ENCODE results near the gene PHETA2.

PHETA2 gene

DNA sequence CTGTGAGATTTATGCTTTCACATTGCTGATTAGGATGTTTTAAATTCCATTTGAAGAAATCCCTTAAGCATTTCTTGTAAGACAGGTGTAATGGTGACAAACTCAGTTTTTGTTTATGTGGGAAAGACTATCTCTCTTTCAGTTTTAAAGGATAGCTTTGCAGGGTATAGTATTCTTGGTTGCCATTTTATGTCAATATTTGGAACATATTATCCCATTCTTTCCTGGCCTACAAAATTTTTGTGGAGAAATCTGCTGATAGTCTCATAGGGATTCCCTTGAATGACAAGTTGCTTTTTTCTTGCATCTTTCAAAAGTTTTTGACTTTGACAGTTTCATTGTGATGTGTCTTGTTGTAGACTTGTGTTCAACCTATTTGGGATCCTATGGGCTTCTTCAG, 32.3 kb upstream of the PHETA2 start:
- H3K4me3 ChIP-seq (ENCODE audit: low read depth, low read length), result no peak overlapping the region
- TF ChIP-seq, protein P1, sequence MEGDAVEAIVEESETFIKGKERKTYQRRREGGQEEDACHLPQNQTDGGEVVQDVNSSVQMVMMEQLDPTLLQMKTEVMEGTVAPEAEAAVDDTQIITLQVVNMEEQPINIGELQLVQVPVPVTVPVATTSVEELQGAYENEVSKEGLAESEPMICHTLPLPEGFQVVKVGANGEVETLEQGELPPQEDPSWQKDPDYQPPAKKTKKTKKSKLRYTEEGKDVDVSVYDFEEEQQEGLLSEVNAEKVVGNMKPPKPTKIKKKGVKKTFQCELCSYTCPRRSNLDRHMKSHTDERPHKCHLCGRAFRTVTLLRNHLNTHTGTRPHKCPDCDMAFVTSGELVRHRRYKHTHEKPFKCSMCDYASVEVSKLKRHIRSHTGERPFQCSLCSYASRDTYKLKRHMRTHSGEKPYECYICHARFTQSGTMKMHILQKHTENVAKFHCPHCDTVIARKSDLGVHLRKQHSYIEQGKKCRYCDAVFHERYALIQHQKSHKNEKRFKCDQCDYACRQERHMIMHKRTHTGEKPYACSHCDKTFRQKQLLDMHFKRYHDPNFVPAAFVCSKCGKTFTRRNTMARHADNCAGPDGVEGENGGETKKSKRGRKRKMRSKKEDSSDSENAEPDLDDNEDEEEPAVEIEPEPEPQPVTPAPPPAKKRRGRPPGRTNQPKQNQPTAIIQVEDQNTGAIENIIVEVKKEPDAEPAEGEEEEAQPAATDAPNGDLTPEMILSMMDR (IDR thresholded peaks at IDR 0.05; ENCODE audit: control insufficient read depth, extremely low read depth, insufficient read depth), result no peak
- no peak for DNase-seq (ENCODE audit: low read depth)

DNA sequence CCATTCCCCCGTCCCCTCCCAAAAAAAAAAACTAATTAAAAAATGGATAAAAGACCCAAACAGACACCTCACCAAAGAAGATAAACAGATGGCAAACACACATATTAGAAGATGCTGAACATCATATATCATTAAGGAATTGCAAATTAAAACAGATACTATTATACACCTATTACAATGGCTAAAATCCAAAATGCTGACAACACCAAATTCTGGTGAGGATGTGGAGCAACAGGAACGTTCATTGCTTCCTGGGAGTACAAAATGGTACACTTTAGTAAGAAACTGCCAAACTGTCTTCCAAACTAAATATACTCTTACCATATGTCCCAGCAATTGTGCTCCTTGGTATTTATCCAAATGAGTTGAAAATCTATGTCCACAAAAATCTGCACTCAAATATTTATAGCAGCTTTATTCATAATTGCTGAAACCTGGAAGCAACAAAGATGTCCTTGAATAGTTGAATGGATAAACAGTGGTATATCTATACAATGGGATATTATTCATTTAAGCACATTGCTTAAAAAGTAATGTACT, 23.3 kb upstream of the PHETA2 start:
- H3K4me3 ChIP-seq (ENCODE audit: low read depth, low read length), result no peak overlapping the region
- TF ChIP-seq, protein P1 (IDR thresholded peaks at IDR 0.05; ENCODE audit: control insufficient read depth, extremely low read depth, insufficient read depth), result no peak
- peak; percentile 13 for DNase-seq (ENCODE audit: low read depth)

DNA sequence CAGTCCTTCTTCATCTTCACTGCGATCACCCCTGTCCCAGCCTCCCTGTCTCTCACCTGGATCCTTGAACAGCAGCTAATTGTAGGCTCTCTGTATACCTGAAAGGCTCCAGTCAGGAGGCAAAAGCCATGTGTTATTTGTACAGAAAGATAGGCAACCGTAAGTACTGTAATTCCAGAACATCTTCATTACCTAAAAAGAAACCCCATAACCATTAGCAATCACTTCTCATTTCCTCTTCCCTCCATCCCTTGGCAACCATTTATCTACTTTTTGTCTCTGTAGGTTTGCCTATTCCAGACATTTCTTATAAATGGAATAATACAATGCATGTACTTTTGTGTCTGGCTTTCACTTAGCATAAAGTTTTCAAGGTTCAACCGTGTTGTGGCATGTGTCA, 21.3 kb upstream of the PHETA2 start:
- TF ChIP-seq, protein P1 (IDR thresholded peaks at IDR 0.05; ENCODE audit: control insufficient read depth, extremely low read depth, insufficient read depth), result no peak
- no peak overlapping the region for H3K4me3 ChIP-seq (ENCODE audit: low read depth, low read length)
- no peak for DNase-seq (ENCODE audit: low read depth)

DNA sequence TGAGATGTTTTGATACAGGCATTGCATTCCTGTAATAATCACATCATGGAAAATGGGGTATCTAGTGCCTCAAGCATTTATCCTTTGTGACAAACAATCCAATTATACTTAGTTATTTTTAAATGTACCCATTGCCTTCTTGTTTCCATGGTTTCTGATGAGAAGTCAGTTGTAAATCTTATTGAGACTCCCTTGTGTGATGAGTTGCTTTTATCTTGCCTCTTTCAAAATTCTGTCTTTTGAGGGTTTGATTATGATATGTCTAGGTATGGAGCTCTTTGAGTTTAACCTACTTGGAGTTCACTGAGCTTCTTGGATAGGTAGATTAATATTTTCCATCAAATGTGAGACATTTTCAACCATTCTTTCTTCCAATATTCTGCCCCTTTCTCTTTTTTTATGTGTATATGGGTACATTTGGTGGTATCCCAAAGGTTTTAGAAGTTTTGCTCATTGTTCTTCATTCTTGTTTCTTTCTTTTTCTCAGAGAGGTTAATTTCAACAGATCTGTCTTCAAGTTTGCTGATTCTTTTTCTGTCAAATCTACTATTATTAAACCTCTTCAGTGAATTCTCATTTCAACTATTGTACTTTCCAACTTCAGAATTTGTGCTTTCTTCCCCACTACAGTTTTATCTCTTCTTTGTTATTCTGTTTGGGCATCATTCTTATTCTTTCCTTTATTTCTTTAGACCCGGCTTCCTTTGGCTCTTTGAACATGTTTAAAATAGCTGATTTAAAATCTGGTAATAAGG, 17.1 kb upstream of the PHETA2 start:
- TF ChIP-seq, protein P1 (IDR thresholded peaks at IDR 0.05; ENCODE audit: control insufficient read depth, extremely low read depth, insufficient read depth), result no peak
- DNase-seq (ENCODE audit: low read depth), result no peak
- no peak overlapping the region for H3K4me3 ChIP-seq (ENCODE audit: low read depth, low read length)

DNA sequence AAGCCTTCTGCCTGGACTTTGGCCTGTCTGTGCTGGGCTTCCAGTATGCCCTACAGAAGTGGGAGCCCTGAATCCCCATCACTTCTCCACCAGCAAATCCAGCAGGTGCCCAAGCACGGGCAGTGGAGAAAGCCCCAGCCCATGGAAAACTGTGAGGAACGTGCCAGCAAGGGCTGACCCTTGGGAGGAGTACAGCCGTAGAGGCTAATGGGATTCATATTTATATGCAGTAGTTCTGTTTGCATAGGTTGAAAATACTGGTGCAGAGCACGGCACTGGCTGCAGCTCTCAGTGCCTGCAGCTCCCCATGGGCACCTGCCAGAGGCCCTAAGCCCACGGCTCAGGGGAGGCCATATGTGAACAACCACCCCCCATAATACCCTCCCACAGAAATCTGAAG, 13.6 kb upstream of the PHETA2 start:
- no peak for DNase-seq (ENCODE audit: low read depth)
- H3K4me3 ChIP-seq (ENCODE audit: low read depth, low read length), result no peak overlapping the region
- TF ChIP-seq, protein P1 (IDR thresholded peaks at IDR 0.05; ENCODE audit: control insufficient read depth, extremely low read depth, insufficient read depth), result no peak

DNA sequence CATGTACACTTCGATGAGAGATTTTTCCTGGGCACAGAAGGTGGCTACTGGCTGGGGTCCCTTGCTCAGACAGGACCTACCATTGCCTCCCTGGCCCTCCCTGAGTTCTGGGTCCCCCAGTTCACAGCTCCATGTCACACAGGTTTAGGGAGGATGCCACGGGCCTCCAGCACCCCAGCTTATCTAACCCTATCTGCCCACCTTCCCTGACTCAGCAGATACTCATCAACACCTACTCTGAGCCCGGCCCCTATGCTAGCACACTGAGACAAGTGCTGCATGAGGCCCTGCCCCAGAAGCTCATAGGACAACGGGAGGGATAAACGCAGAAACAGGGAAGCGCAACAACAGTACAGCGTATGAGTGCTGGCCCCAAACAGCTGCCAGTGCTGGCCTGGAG, 13.0 kb upstream of the PHETA2 start:
- DNase-seq (ENCODE audit: low read depth), result no peak
- H3K4me3 ChIP-seq (ENCODE audit: low read depth, low read length), result no peak overlapping the region
- TF ChIP-seq, protein P1 (IDR thresholded peaks at IDR 0.05; ENCODE audit: control insufficient read depth, extremely low read depth, insufficient read depth), result no peak

Data from LNCaP clone FGC (cell line).